ENCODE data around the gene SNCAIP. TPM values are rescaled to one million over a fixed set of nuclear protein-coding genes. Genes with fewer than 3 reads are reported as not detected.
"Not testable (repeated sequence)": the region's sequence is repeated elsewhere in the genome, so short reads cannot be mapped to it uniquely, and the experiment has no call there.

The SNCAIP gene
- total RNA-seq, 1 experiment from 2014 or later, result 8.2 TPM

DNA sequence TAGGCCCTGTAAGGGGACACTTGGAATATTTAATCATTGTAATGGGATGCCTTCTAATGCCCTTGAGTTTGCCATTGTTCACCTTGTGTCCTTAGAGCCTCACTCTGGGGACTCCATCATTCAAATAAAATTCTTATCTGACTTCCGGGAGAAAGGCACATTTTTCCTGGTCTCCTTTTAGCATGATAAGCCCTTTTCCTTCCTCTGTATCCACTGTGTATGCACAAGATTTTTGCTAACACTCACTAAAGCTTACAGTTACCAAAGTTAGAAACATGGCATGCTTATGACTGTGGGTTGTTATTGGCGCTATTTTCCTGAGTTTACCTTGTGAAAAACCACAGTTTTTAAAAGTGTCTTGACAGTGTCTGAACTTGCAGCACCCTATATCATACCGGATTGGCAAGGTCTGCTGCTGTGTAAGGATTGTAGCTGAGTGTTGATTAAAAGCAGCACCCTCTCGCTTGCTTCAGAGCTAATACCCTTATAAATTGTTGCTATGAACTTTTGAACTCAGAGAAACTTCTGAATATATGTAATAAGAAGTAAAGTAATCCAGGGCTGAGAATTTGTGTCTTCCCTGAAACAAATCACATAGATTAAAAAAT, 46.4 kb downstream of the SNCAIP start:
- DNase-seq (ENCODE audit: low read depth), result no peak

DNA sequence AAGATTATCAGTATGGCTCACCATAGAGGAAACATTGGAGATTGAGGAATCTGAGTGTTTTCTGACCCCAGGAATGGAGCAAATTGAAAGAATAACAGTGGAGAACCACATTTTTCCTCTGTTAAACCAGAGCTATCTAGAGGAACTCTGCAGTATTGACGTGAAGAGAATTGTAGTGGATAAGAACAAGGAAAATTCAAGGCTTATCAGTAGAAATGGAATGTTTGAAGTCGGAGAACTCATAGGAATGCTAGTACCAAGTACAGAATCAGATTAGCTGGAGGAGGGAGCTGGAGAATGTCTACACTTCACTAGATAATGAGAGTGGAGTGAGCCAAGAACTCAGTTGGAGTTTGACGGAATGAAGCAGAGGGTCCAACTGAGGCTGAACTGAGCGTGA, 50.3 kb downstream of the SNCAIP start:
- DNase-seq (ENCODE audit: low read depth), result no peak

DNA sequence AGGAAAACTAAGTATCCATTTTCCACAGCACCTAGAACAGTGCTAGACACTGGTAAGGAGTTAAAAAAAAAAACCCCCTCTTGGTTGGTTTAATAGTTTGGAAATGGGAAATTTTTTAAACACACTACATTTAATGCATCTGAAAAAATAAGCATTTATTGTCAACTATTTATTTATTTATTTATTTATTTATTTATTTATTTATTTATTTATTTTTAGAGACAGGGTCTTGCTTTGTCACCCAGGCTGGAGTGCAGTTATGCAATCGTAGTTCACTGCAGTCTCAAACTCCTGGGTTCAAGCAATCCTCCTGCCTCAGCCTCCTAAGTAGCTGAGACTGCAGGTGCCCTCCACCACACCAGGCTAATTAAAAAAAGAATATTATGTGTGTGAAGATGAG, 51.6 kb downstream of the SNCAIP start:
- DNase-seq (ENCODE audit: low read depth), result no peak

DNA sequence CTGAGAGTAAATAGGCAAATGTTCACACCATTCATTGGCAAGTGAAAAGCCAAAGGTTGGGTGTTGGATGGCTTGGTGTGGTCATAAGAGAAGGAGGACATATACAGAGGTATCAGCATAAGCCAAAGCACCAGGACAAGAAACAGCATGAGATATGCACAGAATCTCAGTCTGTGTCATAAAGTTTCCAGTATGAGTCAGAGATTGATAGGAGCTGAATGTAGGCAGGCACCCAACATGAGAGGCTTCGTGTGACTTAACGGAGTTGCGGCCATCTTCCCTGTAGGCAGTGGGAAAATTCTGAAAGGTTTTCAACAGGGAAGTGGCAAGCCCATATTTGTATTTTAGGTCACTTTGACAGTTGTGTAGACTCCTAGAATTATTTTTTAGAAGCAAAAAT, 54.5 kb downstream of the SNCAIP start:
- DNase-seq (ENCODE audit: low read depth), result no peak

DNA sequence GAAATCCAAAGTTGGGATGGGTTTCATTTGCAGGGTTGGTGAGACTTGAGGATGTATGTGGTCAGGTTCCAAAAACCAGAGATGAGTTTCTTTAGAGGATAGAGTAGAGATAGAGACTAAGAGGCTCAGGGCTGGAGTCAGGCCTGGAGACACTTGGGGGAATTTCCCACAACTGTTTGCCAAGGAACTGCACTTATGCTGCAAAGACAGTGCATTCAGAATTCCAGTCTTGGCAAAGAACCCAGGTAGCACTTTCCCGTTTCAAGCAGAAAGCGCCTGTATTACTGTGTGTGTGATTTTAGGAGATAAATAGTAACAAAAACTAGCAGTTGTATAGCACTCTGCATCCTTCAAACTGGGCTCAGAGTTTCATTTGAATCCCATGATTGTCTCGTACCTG, 55.4 kb downstream of the SNCAIP start:
- no peak for DNase-seq (ENCODE audit: low read depth)

- no peak for DNase-seq (ENCODE audit: low read depth)
These were observed 56.6 kb downstream of the SNCAIP start for GRCh38 chr5:122368510-122369251.

GRCh38 chr5:122369253-122369815, 57.3 kb downstream of the SNCAIP start:
- no peak for DNase-seq (ENCODE audit: low read depth)

GRCh38 chr5:122371511-122372151, 59.6 kb downstream of the SNCAIP start:
- DNase-seq (ENCODE audit: low read depth), result no peak

- no peak for DNase-seq (ENCODE audit: low read depth)
These were observed 62.1 kb downstream of the SNCAIP start for GRCh38 chr5:122374110-122374509.

DNA sequence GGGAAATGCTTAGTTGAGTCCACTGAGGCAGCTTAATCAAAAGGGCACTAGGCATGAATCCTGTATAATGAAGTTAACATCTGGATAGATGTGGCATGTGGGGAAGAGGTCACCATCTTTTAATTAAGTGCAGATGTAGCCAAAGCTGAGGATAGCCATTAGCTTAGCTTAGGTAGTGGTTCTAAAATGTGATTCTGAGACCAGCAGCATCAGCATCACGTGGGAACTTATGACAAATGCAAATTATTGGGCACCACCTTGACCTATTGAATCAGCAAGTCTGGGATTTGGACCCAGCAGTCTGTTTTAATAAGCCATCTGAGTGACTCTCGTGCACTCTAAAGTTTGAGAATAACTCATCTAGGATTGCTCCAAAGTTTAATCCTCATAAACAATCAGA, 63.8 kb downstream of the SNCAIP start:
- DNase-seq (ENCODE audit: low read depth), result no peak

GRCh38 chr5:122376250-122376649, 64.2 kb downstream of the SNCAIP start:
- DNase-seq (ENCODE audit: low read depth), result no peak

GRCh38 chr5:122377026-122377425, 65.0 kb downstream of the SNCAIP start:
- DNase-seq (ENCODE audit: low read depth), result no peak

GRCh38 chr5:122382938-122383337, 70.9 kb downstream of the SNCAIP start:
- DNase-seq (ENCODE audit: low read depth), result not testable (repeated sequence)

DNA sequence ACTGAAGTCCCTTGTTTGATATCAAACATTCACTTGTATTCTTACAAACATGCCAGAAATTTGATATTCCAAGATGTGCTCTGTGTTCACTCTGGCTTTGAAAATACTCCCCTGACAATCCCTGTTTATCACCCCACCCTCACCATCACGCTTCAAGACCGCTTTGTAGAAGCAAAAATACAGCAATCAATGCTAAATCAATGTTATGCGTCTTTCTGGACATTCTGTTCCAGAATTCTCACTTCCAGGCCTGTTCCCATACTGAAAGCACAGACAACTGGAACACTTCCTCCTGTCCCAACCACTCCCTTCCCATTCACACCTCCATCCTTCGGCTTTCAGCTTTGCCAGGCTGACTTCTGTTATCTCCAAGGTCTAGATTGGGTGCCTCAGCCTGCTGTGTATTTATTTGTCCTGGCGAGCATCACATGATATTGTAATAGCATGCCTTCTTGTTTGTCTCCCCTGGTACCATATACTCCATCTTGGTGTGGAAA, 72.8 kb downstream of the SNCAIP start:
- DNase-seq (ENCODE audit: low read depth), result no peak

- DNase-seq (ENCODE audit: low read depth), result no peak
These were observed 73.2 kb downstream of the SNCAIP start for GRCh38 chr5:122385286-122385685.

- DNase-seq (ENCODE audit: low read depth), result no peak
These were observed 73.8 kb downstream of the SNCAIP start for GRCh38 chr5:122385808-122386207.

- DNase-seq (ENCODE audit: low read depth), result no peak
These were observed 78.1 kb downstream of the SNCAIP start for GRCh38 chr5:122390154-122390553.

GRCh38 chr5:122390694-122391093, 78.7 kb downstream of the SNCAIP start:
- no peak for DNase-seq (ENCODE audit: low read depth)

DNA sequence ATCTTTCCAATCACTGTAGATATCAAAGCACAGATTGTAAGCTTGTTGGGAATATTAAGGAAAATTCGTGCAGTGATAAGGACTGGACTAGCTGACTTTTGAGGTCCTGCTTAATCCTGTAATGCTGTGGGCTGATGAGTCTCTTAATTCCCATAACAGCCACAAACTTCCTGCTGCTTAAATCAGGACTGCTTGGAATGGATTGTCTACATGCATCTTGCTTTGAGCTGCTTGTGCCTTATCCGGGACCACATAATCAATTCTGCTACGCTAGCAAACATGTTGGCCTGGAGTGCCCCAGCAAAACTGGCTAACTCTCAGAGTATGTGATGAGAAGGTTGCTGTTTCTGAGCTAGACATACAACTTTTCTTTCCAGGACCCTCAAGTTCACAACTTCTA, 79.6 kb downstream of the SNCAIP start:
- no peak for DNase-seq (ENCODE audit: low read depth)

- DNase-seq (ENCODE audit: low read depth), result no peak
These were observed 80.2 kb downstream of the SNCAIP start for GRCh38 chr5:122392224-122392623.

DNA sequence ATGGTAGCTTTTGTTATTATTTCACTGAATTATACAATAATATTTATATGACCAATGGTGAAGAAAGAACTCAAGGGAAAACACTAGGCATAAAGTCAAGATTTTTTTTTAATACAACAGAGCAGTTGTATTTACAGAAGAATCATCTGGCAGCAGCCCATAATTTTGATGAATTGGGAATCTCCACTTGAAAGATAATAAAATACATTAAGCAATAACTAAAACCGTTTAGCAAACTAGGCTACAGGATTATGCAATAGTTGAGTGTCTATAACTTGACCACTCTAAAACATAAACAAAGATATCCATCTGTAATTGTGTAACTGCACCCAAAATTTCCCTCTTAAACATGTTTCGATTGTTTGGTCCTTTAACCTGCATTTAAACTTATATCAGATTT, 80.8 kb downstream of the SNCAIP start:
- DNase-seq (ENCODE audit: low read depth), result no peak

DNA sequence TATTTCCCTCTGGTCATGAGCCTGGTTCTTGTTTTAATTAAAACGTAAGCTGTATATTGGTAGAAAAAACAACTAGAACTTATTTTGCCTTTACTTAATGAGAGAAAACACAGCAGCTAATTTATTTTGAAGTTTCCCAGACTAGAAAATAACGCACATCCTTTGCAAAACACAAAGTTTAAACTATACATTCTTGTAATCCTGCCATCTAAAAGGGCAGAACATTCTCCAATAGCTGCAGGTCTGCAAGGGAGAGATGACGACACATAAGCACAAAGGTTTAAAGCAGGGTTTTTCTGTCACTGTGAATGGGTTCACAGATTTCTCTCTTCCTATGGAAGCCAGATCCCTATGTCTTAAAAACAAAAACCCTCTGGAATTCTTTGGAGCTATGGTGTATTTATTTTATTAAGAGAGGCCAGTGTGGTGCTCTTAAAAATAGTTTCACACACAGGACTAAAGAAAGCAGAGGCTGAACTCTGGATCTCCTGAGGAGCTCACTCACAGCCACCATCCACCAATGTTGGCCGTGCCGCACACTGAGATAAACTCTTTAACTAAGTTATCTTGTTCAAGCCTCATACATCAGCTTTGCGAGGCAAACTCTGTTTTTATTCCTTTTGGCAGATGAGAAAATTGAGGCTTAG, 82.4 kb downstream of the SNCAIP start:
- no peak for DNase-seq (ENCODE audit: low read depth)
